K562 (cell line): ENCODE results near the gene TFAP2A. TPM values are rescaled to one million over a fixed set of nuclear protein-coding genes. Genes with fewer than 3 reads are reported as not detected.

Experiments used
- ASH1L ChIP-seq: fragments of 450-650 bp; IDR thresholded peaks from 2 replicates; pipeline ENCODE4 v1.6.1; 2018; ENCODE audit warnings: borderline replicate concordance, mild to moderate bottlenecking, low read depth; ENCODE audit not compliant: partially characterized antibody
- C11orf30 ChIP-seq: fragments of 450-650 bp; IDR thresholded peaks from 2 replicates; pipeline ENCODE4 v1.6.1; 2016; ENCODE audit warnings: low read depth, mild to moderate bottlenecking
- CBFA2T2 ChIP-seq: fragments of 450-650 bp; conservative IDR thresholded peaks from 2 replicates; pipeline ENCODE4 v1.6.1; 2017; ENCODE audit warnings: mild to moderate bottlenecking
- CBFB ChIP-seq: sonication (generic); formaldehyde crosslinking; IDR thresholded peaks from 2 replicates; pipeline ENCODE4 v1.4.0; 2020; ENCODE audit warnings: mild to moderate bottlenecking, missing genetic modification reagents
- KDM5B ChIP-seq: fragments of 200-600 bp; sonication (generic); IDR thresholded peaks from 2 replicates; pipeline ENCODE4 v1.6.1; 2012; ENCODE audit warnings: low read depth, mild to moderate bottlenecking, moderate library complexity, low read length, control low read depth, inconsistent platforms; ENCODE audit not compliant: insufficient replicate concordance
- MITF ChIP-seq: IDR thresholded peaks from 2 replicates; pipeline ENCODE4 v1.6.1; 2014; ENCODE audit warnings: antibody characterized with exemption
- NFIX ChIP-seq: fragments of 250-450 bp; sonication (Bioruptor Pico); IDR thresholded peaks from 2 replicates; pipeline ENCODE4 v1.4.0; 2020; ENCODE audit warnings: low read depth, mild to moderate bottlenecking, moderate library complexity
- TARDBP ChIP-seq: fragments of 450-650 bp; IDR thresholded peaks from 2 replicates; pipeline ENCODE4 v1.6.1; 2016
- TEAD4 ChIP-seq, 2 experiments: sonication (generic) in 1 of 2; formaldehyde crosslinking in 1 of 2; IDR thresholded peaks; 2 replicates each; pipeline versions ENCODE4 v1.6.1 to v1.8.0; 2012 to 2022; ENCODE audit warnings: borderline replicate concordance in 1 of 2, inconsistent platforms in 1 of 2, low read length in 1 of 2, mild to moderate bottlenecking in 1 of 2, missing genetic modification reagents in 1 of 2
- ZNF780A ChIP-seq: fragments of 250-450 bp; sonication (Bioruptor Pico); IDR thresholded peaks from 2 replicates; pipeline ENCODE4 v1.5.0; 2021; ENCODE audit warnings: mild to moderate bottlenecking
- polyA plus RNA-seq, 8 experiments: library from polyadenylated mRNA; depleted of rRNA in 4 of 8; stranded (reverse) in 5 of 8; unstranded in 3 of 8; fragments of >200 nt; fragmentation: Nextera tagmentation in 2 of 8; fragmentation: Illumina TruSeq in 1 of 8; extraction: Ambion mirVana in 2 of 8; extraction: Trizol in 1 of 8; gene quantifications; 2 replicates each; pipeline versions ENCODE4 v1.2.1 to v1.2.3, GENCODE V29; 2011 to 2014; ENCODE audit warnings: inconsistent platforms in 1 of 8, missing spikeins in 1 of 8
- total RNA-seq, 7 experiments: library from RNA; depleted of rRNA in 6 of 7; stranded (reverse); fragments of >200 nt in 6 of 7; fragmentation: Illumina TruSeq in 2 of 7; extraction: Trizol in 2 of 7; gene quantifications; 2 replicates each; pipeline versions ENCODE4 v1.2.1 to v1.2.3, GENCODE V29; 2011 to 2021; ENCODE audit warnings: low replicate concordance in 1 of 7
- TF ChIP-seq, protein P1 (sequence below): fragments of 450-650 bp; formaldehyde crosslinking; IDR thresholded peaks from 2 replicates; pipeline ENCODE4 v1.4.0; 2020; ENCODE audit warnings: mild to moderate bottlenecking, moderate library complexity

The TFAP2A gene
- total and polyA plus RNA-seq, 9 of the 15 experiments (the other 6 are each of a cell fraction or from before 2014, with no cell fraction given), result 0.14 to 0.53 (median 0.19) TPM; not detected in 1

- no peak for TF ChIP-seq CBFB (CRISPR knock-in tag)
- no peak for TF ChIP-seq TEAD4 (IDR thresholded peaks at IDR 0.05; ENCODE audit: low read length)
- no peak for TF ChIP-seq TEAD4 (CRISPR knock-in tag; IDR thresholded peaks at IDR 0.05; ENCODE audit: borderline replicate concordance)
- no peak for TF ChIP-seq C11orf30
- TF ChIP-seq KDM5B, result no peak
- TF ChIP-seq ZNF780A (CRISPR knock-in tag), result no peak
- TF ChIP-seq, protein P1, sequence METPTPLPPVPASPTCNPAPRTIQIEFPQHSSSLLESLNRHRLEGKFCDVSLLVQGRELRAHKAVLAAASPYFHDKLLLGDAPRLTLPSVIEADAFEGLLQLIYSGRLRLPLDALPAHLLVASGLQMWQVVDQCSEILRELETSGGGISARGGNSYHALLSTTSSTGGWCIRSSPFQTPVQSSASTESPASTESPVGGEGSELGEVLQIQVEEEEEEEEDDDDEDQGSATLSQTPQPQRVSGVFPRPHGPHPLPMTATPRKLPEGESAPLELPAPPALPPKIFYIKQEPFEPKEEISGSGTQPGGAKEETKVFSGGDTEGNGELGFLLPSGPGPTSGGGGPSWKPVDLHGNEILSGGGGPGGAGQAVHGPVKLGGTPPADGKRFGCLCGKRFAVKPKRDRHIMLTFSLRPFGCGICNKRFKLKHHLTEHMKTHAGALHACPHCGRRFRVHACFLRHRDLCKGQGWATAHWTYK (CRISPR knock-in tag), result no peak
- TF ChIP-seq TARDBP, result no peak
- no peak for TF ChIP-seq CBFA2T2
- no peak for TF ChIP-seq NFIX
- TF ChIP-seq ASH1L, result no peak
- no peak for TF ChIP-seq MITF
- TF ChIP-seq, all 486 proteins: peak for 0
Observed at GRCh38 chr6:10408457-10408856, 6.4 kb downstream of the TFAP2A start (continued).
